Natural killer cell treated with Interleukin-12 subunit alpha and Interleukin-12 subunit beta and Interleukin-15 and Interleukin-18, amount 100 ng/mL, for 72 hours (primary cell): ENCODE measurements around the gene GLRA1. TPM values are rescaled to one million over a fixed set of nuclear protein-coding genes. Genes with fewer than 3 reads are reported as not detected.

ENCODE experiments used
- ATAC-seq, 2 donors: fragments of 150-1000 bp; cut with Tn5 transposase in 1 of 2; sonication (Bioruptor Pico), chemical (Tn5 transposase) in 1 of 2; 2 replicates each; pipeline ENCODE4 v1.10.0; 2021
- DNase-seq: peaks from one replicate; pipeline ENCODE4 v3.0.0; 2022; ENCODE audit warnings: low spot score
- H3K27ac Mint-ChIP-seq, 2 donors: 1 replicate in 1 of 2; 2 replicates in 1 of 2; pipeline ENCODE4 v1.8.0; 2022; ENCODE audit warnings: mixed read lengths in 2 of 2, mild to moderate bottlenecking in 1 of 2, moderate library complexity in 1 of 2
- H3K27me3 Mint-ChIP-seq, 2 donors: 1 replicate in 1 of 2; 2 replicates in 1 of 2; pipeline ENCODE4 v1.8.0; 2022; ENCODE audit warnings: mixed read lengths in 2 of 2
- H3K36me3 Mint-ChIP-seq: one replicate; pipeline ENCODE4 v1.8.0; 2022; ENCODE audit warnings: mixed read lengths
- H3K4me1 Mint-ChIP-seq, 2 donors: 1 replicate in 1 of 2; 2 replicates in 1 of 2; pipeline ENCODE4 v1.8.0; 2022; ENCODE audit warnings: low read depth in 2 of 2, mixed read lengths in 2 of 2, mild to moderate bottlenecking in 1 of 2
- H3K4me3 Mint-ChIP-seq: one replicate; pipeline ENCODE4 v1.8.0; 2022; ENCODE audit warnings: mixed read lengths
- H3K9me3 Mint-ChIP-seq: 2 replicates; pipeline ENCODE4 v1.8.0; 2022; ENCODE audit warnings: mixed read lengths
- total RNA-seq, 2 donors: library from RNA; stranded (reverse); gene quantifications; one replicate each; pipeline ENCODE4 v1.2.3, GENCODE V29; 2022

The GLRA1 gene
- total RNA-seq, 2 donors from 2014 or later: not detected

DNA sequence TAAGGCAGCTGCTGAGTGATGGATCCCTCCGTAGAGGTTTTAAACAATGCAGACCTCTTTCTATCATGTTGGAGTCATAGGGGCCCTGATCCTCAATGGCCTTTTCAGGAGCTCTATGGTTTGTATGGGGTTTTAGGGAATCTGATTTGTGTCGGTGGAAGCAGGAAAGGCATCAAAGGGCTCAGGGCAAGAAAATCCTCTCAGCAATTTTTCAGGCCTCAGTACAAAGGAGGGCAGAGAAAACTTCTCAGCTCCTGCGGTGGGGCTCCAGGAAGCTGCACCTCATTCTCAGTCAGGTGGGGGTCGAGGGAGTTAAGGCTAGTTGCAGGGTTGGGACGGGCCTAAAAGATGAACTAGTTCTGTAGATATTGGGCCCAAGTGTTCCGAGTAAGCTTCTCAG lies 35.0 kb downstream of the GLRA1 start:
- Mint-ChIP-seq H3K27me3 (peaks cover 0 to 9% of the 10 kb centered on the region in 2 donors), H3K9me3 (no peaks in the 10 kb centered on the region), H3K4me1 (no peaks in the 10 kb centered on the region), H3K4me3 (no peak overlapping the region), H3K36me3 (no peaks in the 10 kb centered on the region), H3K27ac (no peak overlapping the region)
- ATAC-seq: no peak
- no peak for DNase-seq

- Mint-ChIP-seq H3K27ac (no peak overlapping the region), H3K36me3 (no peaks in the 10 kb centered on the region), H3K4me1 (no peaks in the 10 kb centered on the region), H3K27me3 (peaks cover 0 to 9% of the 10 kb centered on the region in 2 donors), H3K4me3 (no peak overlapping the region), H3K9me3 (no peaks in the 10 kb centered on the region)
- ATAC-seq: no peak
- DNase-seq: no peak
Observed at GRCh38 chr5:151886546-151887275, 37.9 kb downstream of the GLRA1 start.

DNA sequence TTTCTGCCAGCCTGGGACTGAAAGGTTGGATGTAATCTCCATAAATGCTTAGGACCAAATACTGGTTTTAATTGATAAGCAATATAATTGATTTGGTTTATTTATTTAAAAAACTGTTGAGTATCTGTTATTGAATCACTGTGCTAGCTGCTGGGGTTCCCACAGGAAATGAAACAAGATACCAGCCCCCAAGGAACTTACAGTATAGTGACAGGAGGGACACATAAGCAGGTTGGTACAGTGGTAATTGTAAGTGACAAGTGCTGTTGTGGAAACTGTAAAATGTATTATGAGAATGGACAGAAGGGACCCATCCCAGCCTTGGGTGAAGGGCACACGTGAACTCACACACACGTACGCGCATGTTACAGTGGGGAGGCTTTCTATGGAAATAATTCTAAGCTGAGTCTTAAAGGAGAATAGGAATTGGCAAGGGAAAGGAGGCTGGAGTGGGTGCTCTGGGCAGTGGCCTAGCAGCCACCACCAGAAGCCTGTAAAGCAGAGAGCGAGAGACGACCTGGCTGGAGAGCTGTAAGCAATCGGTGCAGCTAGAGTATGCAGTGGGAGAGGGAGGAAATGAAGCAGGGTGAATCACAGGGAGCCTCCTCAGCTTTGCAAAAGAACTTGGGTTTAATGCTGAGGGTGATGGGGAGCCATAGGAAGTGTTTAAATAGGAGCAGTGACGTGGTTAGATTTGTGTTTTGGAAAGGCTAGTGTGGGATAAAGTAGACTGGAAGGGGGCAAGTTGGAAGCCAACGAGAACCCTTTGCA lies 39.3 kb downstream of the GLRA1 start:
- H3K27me3 Mint-ChIP-seq: peaks cover 0 to 11% of the 10 kb centered on the region in 2 donors
- no peak for ATAC-seq
- no peak for DNase-seq
- no peak overlapping the region for H3K4me3 Mint-ChIP-seq
- H3K9me3 Mint-ChIP-seq: no peaks in the 10 kb centered on the region
- no peak overlapping the region for H3K27ac Mint-ChIP-seq
- H3K36me3 Mint-ChIP-seq: no peaks in the 10 kb centered on the region
- H3K4me1 Mint-ChIP-seq: no peaks in the 10 kb centered on the region

- Mint-ChIP-seq H3K4me1 (no peaks in the 10 kb centered on the region), H3K9me3 (peaks cover 3% of the 10 kb centered on the region), H3K27me3 (peaks cover 0 to 10% of the 10 kb centered on the region in 2 donors), H3K4me3 (no peak overlapping the region), H3K36me3 (peaks cover 4% of the 10 kb centered on the region), H3K27ac (no peak overlapping the region)
- DNase-seq: no peak
- no peak for ATAC-seq
Observed at GRCh38 chr5:151881621-151882225, 42.9 kb downstream of the GLRA1 start.

GRCh38 chr5:151880324-151880723 lies 44.3 kb downstream of the GLRA1 start:
- Mint-ChIP-seq H3K27me3 (peaks cover 0 to 6% of the 10 kb centered on the region in 2 donors), H3K9me3 (peaks cover 3% of the 10 kb centered on the region), H3K27ac (no peak overlapping the region), H3K36me3 (peaks cover 4% of the 10 kb centered on the region), H3K4me3 (no peak overlapping the region), H3K4me1 (no peaks in the 10 kb centered on the region)
- ATAC-seq (no peak), DNase-seq (no peak)

DNA sequence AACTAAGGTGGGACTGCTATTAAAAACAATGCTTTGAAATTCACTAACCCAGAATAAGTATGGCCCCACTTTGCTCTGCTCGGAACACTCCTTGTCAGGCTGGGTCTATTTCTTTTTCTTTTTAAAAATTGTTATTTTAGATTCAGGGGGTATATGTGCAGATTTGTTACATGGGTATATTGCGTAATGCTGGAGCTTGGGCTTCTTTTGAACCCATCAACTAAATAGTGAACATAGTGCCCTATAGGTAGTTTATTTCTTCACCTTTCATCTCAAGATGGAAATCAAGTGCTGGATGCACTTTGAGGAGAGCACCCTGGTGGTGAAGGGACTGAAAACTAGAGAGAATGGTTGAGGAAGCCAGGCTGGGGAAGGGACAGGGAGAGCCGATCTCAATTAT lies 51.0 kb downstream of the GLRA1 start:
- Mint-ChIP-seq H3K27ac (no peak overlapping the region), H3K4me3 (no peak overlapping the region), H3K36me3 (peaks cover 4% of the 10 kb centered on the region), H3K9me3 (peaks cover 3% of the 10 kb centered on the region), H3K27me3 (peaks cover 0 to 3% of the 10 kb centered on the region in 2 donors), H3K4me1 (peaks cover under 1 to 2% of the 10 kb centered on the region in 2 donors)
- DNase-seq (no peak), ATAC-seq (no peak)

DNA sequence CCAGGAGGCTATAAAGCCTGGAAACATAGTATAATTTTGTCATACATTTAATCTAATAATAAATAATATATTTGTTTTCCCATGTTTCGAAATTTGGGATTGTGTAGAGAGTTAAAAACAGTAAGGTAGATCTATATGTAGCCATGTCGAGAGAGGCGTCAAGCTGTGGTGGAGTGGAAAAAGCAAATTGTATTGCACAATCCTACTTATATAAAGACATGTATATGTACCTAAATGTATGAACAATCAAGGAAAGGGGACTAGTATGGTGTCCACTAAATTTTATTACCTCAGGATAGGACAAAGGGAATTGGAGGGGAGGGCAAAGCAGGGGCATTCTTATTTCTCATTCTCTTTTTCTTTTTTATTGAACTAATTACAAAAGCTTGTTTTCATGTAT lies 52.0 kb downstream of the GLRA1 start:
- Mint-ChIP-seq H3K9me3 (peaks cover 3% of the 10 kb centered on the region), H3K27me3 (peaks cover 0 to 3% of the 10 kb centered on the region in 2 donors), H3K36me3 (peaks cover 4% of the 10 kb centered on the region), H3K4me3 (no peak overlapping the region), H3K27ac (no peak overlapping the region), H3K4me1 (peaks cover 3 to 7% of the 10 kb centered on the region in 2 donors)
- DNase-seq (no peak), ATAC-seq (no peak)

GRCh38 chr5:151870820-151871219 lies 53.8 kb downstream of the GLRA1 start:
- no peak for DNase-seq
- no peaks in the 10 kb centered on the region for H3K36me3 Mint-ChIP-seq
- ATAC-seq: no peak

GRCh38 chr5:151870271-151870670 lies 54.4 kb downstream of the GLRA1 start:
- Mint-ChIP-seq H3K9me3 (no peaks in the 10 kb centered on the region), H3K27me3 (no peaks in the 10 kb centered on the region), H3K4me1 (peaks cover 3 to 7% of the 10 kb centered on the region in 2 donors), H3K27ac (no peak overlapping the region), H3K36me3 (no peaks in the 10 kb centered on the region), H3K4me3 (no peak overlapping the region)
- DNase-seq (no peak), ATAC-seq (no peak)

More at GRCh38 chr5:151870820-151871219, 53.8 kb downstream of the GLRA1 start:
- Mint-ChIP-seq H3K4me1 (peaks cover 3 to 7% of the 10 kb centered on the region in 2 donors), H3K27ac (no peak overlapping the region), H3K4me3 (no peak overlapping the region), H3K9me3 (no peaks in the 10 kb centered on the region), H3K27me3 (no peaks in the 10 kb centered on the region)

DNA sequence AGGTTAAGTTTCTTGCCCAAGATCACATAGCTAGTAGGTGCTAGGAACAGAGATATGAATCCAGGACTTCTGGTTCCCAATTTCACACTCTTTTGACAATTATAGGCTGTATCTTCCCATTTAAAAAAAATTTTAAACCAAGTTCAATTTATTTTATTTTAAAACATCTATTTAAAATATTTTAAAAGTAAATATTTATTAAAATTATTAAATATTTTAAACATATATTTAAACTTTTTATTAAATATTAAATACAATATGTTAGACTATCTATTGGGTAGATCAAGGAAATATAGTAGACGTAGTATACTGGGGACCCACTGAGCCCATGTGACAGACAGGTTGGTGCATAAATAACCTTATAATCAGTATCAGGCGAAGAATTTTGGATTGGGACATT lies 54.8 kb downstream of the GLRA1 start:
- peaks cover 3 to 7% of the 10 kb centered on the region in 2 donors for H3K4me1 Mint-ChIP-seq
- H3K4me3 Mint-ChIP-seq: no peak overlapping the region
- no peaks in the 10 kb centered on the region for H3K27me3 Mint-ChIP-seq
- DNase-seq: no peak
- H3K27ac Mint-ChIP-seq: no peak overlapping the region
- no peaks in the 10 kb centered on the region for H3K9me3 Mint-ChIP-seq
- ATAC-seq: no peak
- no peaks in the 10 kb centered on the region for H3K36me3 Mint-ChIP-seq

DNA sequence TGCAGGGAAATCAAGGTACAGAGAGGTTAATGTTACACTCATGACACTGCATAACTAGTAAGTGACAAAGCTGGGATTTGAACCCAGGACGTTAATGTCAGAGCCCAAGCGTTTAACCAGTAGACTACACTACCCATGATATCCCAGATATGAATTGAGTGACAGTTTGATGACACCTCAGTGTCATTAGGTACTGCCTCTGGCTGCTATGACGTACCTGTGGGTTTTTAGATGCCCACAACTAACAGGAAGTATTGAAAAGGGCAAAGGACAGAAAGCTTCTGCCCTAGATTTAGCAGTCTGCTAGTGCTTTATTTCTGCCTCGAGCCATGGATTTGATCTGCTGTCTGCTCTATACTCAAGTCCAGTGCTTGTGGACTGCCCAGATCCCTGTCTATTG lies 56.2 kb downstream of the GLRA1 start:
- Mint-ChIP-seq H3K9me3 (no peaks in the 10 kb centered on the region), H3K4me1 (peaks cover 3 to 7% of the 10 kb centered on the region in 2 donors), H3K27ac (no peak overlapping the region), H3K4me3 (no peak overlapping the region), H3K27me3 (peaks cover 0 to 6% of the 10 kb centered on the region in 2 donors), H3K36me3 (no peaks in the 10 kb centered on the region)
- peak in 1 of 2 donors; percentile 73 for ATAC-seq
- DNase-seq: no peak

- Mint-ChIP-seq H3K9me3 (no peaks in the 10 kb centered on the region), H3K4me1 (peaks cover 3 to 7% of the 10 kb centered on the region in 2 donors), H3K36me3 (no peaks in the 10 kb centered on the region), H3K27me3 (peaks cover 0 to 6% of the 10 kb centered on the region in 2 donors), H3K4me3 (no peak overlapping the region), H3K27ac (no peak overlapping the region)
- ATAC-seq: no peak
- no peak for DNase-seq
Observed at GRCh38 chr5:151864061-151864748, 60.4 kb downstream of the GLRA1 start.

DNA sequence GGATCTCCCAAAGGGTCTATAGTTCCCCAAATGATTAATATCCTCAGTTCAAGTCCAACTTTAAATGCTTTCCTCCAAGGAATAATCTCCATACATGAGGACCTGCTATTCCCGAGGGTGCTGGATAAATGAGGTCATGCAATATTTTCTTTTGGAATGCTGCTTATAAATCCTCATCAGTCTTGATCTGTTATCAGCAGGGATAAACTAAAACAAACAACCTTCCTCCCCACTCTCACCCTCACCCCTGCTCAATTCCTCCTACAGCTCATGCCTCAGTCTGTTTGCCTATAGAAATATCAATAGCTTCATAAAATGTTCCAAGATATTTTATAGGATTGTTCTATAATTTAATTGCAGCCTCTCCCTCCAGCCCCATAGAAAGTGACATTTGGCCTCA lies 61.1 kb downstream of the GLRA1 start:
- no peak for DNase-seq
- no peak for ATAC-seq
- Mint-ChIP-seq H3K36me3 (no peaks in the 10 kb centered on the region), H3K9me3 (no peaks in the 10 kb centered on the region), H3K27ac (no peak overlapping the region), H3K27me3 (peaks cover 0 to 6% of the 10 kb centered on the region in 2 donors), H3K4me3 (no peak overlapping the region), H3K4me1 (peaks cover 1 to 4% of the 10 kb centered on the region in 2 donors)
